Measurements from ENCODE around the gene NPC1L1. TPM values are rescaled to one million over a fixed set of nuclear protein-coding genes. Genes with fewer than 3 reads are reported as not detected.

Gene NPC1L1
- polyA plus RNA-seq, 3 donors, result 0.04 TPM; not detected in 2

- Histone ChIP-seq H3K4me1 (ENCODE audit: control insufficient read depth in 1 of 2, insufficient read depth in 2 of 2, low read length in 2 of 2) (no peaks in the 10 kb centered on the region), H4K20me1 (ENCODE audit: insufficient read depth, low read length) (peaks cover 16% of the 10 kb centered on the region), H3K4me3 (replicated peaks in 1 of 3; ENCODE audit: low read depth in 2 of 3, low read length in 3 of 3) (no peak overlapping the region), H3K27me3 (ENCODE audit: control insufficient read depth in 2 of 2, insufficient read depth in 2 of 2, low read length in 2 of 2) (no peaks in the 10 kb centered on the region), H2AFZ (ENCODE audit: insufficient read depth, low read depth, low read length, poor library complexity, severe bottlenecking) (no peak overlapping the region), H3K27ac (ENCODE audit: low read depth in 1 of 2, low read length in 2 of 2) (no peak overlapping the region), H3K9me3 (replicated peaks in 1 of 2; ENCODE audit: control insufficient read depth in 1 of 2, insufficient read depth in 1 of 2, low read length in 2 of 2) (no peaks in the 10 kb centered on the region), H3K36me3 (replicated peaks in 1 of 2; ENCODE audit: control insufficient read depth in 1 of 2, insufficient read depth in 2 of 2, low read length in 2 of 2) (peaks cover 24 to 37% of the 10 kb centered on the region in 2 donors), H3K79me2 (ENCODE audit: insufficient read depth, low read length) (no peaks in the 10 kb centered on the region), H3K4me2 (replicated peaks; ENCODE audit: extremely low read depth, low read length, poor library complexity, severe bottlenecking) (no peak overlapping the region), H3K9ac (ENCODE audit: insufficient read depth, low read length, poor library complexity, severe bottlenecking) (no peak overlapping the region)
- TF ChIP-seq CTCF (IDR thresholded peaks at IDR 0.05), result no peak
- H3K36me3 Mint-ChIP-seq, result peaks cover 26 to 36% of the 10 kb centered on the region in 2 donors
- peaks cover 1 to 7% (median 4%) of the 10 kb centered on the region in 3 donors for H3K27me3 Mint-ChIP-seq (ENCODE audit: low read depth in 3 of 3)
- H3K4me1 Mint-ChIP-seq, result peaks cover 8% of the 10 kb centered on the region
- H3K4me3 Mint-ChIP-seq, result no peak overlapping the region
- no peak for DNase-seq
- intact Hi-C loops (cut with micrococcal nuclease), result no loop called here
- H3K27ac Mint-ChIP-seq, result peak overlapping the region in 1 of 7 donors; percentile 20
- 95% methylated on average over 4 of the region's 7 CpGs for WGBS (ENCODE audit: insufficient coverage)
- H3K9me3 Mint-ChIP-seq, result no peaks in the 10 kb centered on the region
Observed at GRCh38 chr7:44561962-44562621, 21.0 kb upstream of the NPC1L1 start.

GRCh38 chr7:44561481-44561880 lies 20.4 kb upstream of the NPC1L1 start:
- no peak overlapping the region for H3K4me2 ChIP-seq (replicated peaks; ENCODE audit: extremely low read depth, low read length, poor library complexity, severe bottlenecking)
- no peak for DNase-seq
- TF ChIP-seq CTCF (IDR thresholded peaks at IDR 0.05), result no peak
- 97% methylated on average over 5 of the region's 6 CpGs for WGBS (ENCODE audit: insufficient coverage)
- intact Hi-C loops (cut with micrococcal nuclease), result no loop called here
- no peak overlapping the region for H3K9ac ChIP-seq (ENCODE audit: insufficient read depth, low read length, poor library complexity, severe bottlenecking)
- Mint-ChIP-seq H3K4me1 (peaks cover 4% of the 10 kb centered on the region), H3K27ac (no peak overlapping the region), H3K36me3 (peaks cover 21 to 31% of the 10 kb centered on the region in 2 donors), H3K4me3 (no peak overlapping the region), H3K9me3 (no peaks in the 10 kb centered on the region), H3K27me3 (ENCODE audit: low read depth in 3 of 3) (peaks cover 1 to 7% (median 4%) of the 10 kb centered on the region in 3 donors)
- H3K27me3 ChIP-seq (ENCODE audit: control insufficient read depth in 2 of 2, insufficient read depth in 2 of 2, low read length in 2 of 2), result no peaks in the 10 kb centered on the region
- H3K4me1 ChIP-seq (ENCODE audit: control insufficient read depth in 1 of 2, insufficient read depth in 2 of 2, low read length in 2 of 2), result no peaks in the 10 kb centered on the region
- H3K79me2 ChIP-seq (ENCODE audit: insufficient read depth, low read length), result no peaks in the 10 kb centered on the region
- no peaks in the 10 kb centered on the region for H3K9me3 ChIP-seq (replicated peaks in 1 of 2; ENCODE audit: control insufficient read depth in 1 of 2, insufficient read depth in 1 of 2, low read length in 2 of 2)
- no peak overlapping the region for H2AFZ ChIP-seq (ENCODE audit: insufficient read depth, low read depth, low read length, poor library complexity, severe bottlenecking)
- no peak overlapping the region for H3K4me3 ChIP-seq (replicated peaks in 1 of 3; ENCODE audit: low read depth in 2 of 3, low read length in 3 of 3)
- H3K36me3 ChIP-seq (replicated peaks in 1 of 2; ENCODE audit: control insufficient read depth in 1 of 2, insufficient read depth in 2 of 2, low read length in 2 of 2), result peaks cover 19 to 31% of the 10 kb centered on the region in 2 donors
- H3K27ac ChIP-seq (ENCODE audit: low read depth in 1 of 2, low read length in 2 of 2), result no peak overlapping the region
- H4K20me1 ChIP-seq (ENCODE audit: insufficient read depth, low read length), result peaks cover 16% of the 10 kb centered on the region

Data from CD14-positive monocyte (primary cell).